K562 (cell line): ENCODE data around the gene TCAP. TPM values are rescaled to one million over a fixed set of nuclear protein-coding genes. Genes with fewer than 3 reads are reported as not detected.

ENCODE experiments used
- ATAC-seq: fragments of 200-7000 bp; cut with Tn5 transposase; 3 replicates; pipeline ENCODE4 v1.9.1; 2020; ENCODE audit warnings: moderate library complexity
- BruUV-seq: library from RNA; stranded (reverse); fragments of 400-500 nt; replicated peaks from 2 replicates; lab custom pipeline; 2021; lab: Mats Ljungman, UMichigan
- CTCF ChIA-PET: fragments of 300-600 bp; formaldehyde crosslinking; extraction: SDS; loops from one replicate; lab custom pipeline; 2021; ENCODE audit warnings: low intra/inter-chr PET ratio; lab: Yijun Ruan, JAX
- POLR2A ChIA-PET: fragments of 300-600, 350-650 bp; sonication (Branson Sonifier 250); formaldehyde crosslinking; extraction: SDS; loops from one replicate; lab custom pipeline; 2021; ENCODE audit warnings: antibody characterized with exemption, inconsistent platforms; lab: Yijun Ruan, JAX
- DNase-seq, 4 experiments: peaks; one replicate each; pipeline versions ENCODE4 v3.0.0 to v3.0.0-alpha.2; 2011 to 2018; ENCODE audit warnings: low spot score in 3 of 4, mixed read lengths in 3 of 4; ENCODE audit errors: extremely low read depth in 1 of 4
- FAIRE-seq: peaks from 2 replicates; lab custom pipeline; 2011; peaks lifted over from hg19 to GRCh38; lab: Jason Lieb, UNC
- H2AFZ ChIP-seq: 2 replicates; pipeline ENCODE4 v1.6.0; 2011; ENCODE audit warnings: low read depth, low read length, control low read depth, inconsistent platforms
- H3K27ac ChIP-seq: fragments of 200-600 bp; 3 replicates; pipeline ENCODE4 v1.8.0; 2011; ENCODE audit warnings: low read depth, mild to moderate bottlenecking, control low read depth, inconsistent platforms, low read length, moderate library complexity, mixed read lengths; ENCODE audit errors: extremely low read depth
- H3K27me3 ChIP-seq, 2 experiments: fragments of 300-600 bp in 1 of 2; 2 replicates in 1 of 2; 3 replicates in 1 of 2; pipeline versions ENCODE4 v1.6.0 to v1.8.0; 2011; ENCODE audit warnings: inconsistent platforms in 2 of 2, low read length in 2 of 2, mild to moderate bottlenecking in 1 of 2, mixed read lengths in 1 of 2, moderate library complexity in 1 of 2; ENCODE audit not compliant: control insufficient read depth in 2 of 2, insufficient read depth in 2 of 2
- H3K36me3 ChIP-seq: fragments of 300-600 bp; 3 replicates; pipeline ENCODE4 v1.8.0; 2011; ENCODE audit warnings: mild to moderate bottlenecking, low read length, inconsistent platforms; ENCODE audit not compliant: control insufficient read depth, insufficient read depth
- H3K4me1 ChIP-seq, 2 experiments: fragments of 200-600 bp in 1 of 2; replicated peaks in 1 of 2; 2 replicates in 1 of 2; 3 replicates in 1 of 2; pipeline versions ENCODE4 v1.5.1 to v1.8.0; 2011; ENCODE audit warnings: inconsistent platforms in 2 of 2, low read length in 2 of 2, mild to moderate bottlenecking in 1 of 2, mixed read lengths in 1 of 2, moderate library complexity in 1 of 2; ENCODE audit not compliant: control insufficient read depth in 2 of 2, insufficient read depth in 2 of 2
- H3K4me2 ChIP-seq: 2 replicates; pipeline ENCODE4 v1.6.1; 2011; ENCODE audit warnings: low read length, control low read depth, inconsistent platforms, mixed read lengths; ENCODE audit not compliant: insufficient read depth
- H3K4me3 ChIP-seq: fragments of 200-600 bp; sonication (generic), shearing (Covaris generic); 2 replicates; pipeline ENCODE4 v1.5.1; 2016; ENCODE audit warnings: control low read depth, inconsistent platforms
- H3K79me2 ChIP-seq: fragments of 200-600 bp; 3 replicates; pipeline ENCODE4 v1.8.0; 2011; ENCODE audit warnings: low read length, inconsistent platforms; ENCODE audit not compliant: control insufficient read depth, insufficient read depth
- H3K9ac ChIP-seq, 2 experiments: 2 replicates each; pipeline versions ENCODE4 v1.6.0 to v1.6.1; 2011; ENCODE audit warnings: low read depth in 2 of 2, low read length in 2 of 2, control low read depth in 1 of 2, inconsistent platforms in 1 of 2, mild to moderate bottlenecking in 1 of 2, mixed read lengths in 1 of 2; ENCODE audit not compliant: insufficient read depth in 1 of 2
- H3K9me1 ChIP-seq: one replicate; pipeline ENCODE4 v1.6.0; 2011; ENCODE audit warnings: inconsistent platforms, mild to moderate bottlenecking, low read length, moderate library complexity; ENCODE audit not compliant: control insufficient read depth, insufficient read depth
- H3K9me3 ChIP-seq: replicated peaks from 2 replicates; pipeline ENCODE4 v1.5.1; 2011; ENCODE audit warnings: low read depth, low read length, inconsistent platforms; ENCODE audit not compliant: control insufficient read depth, insufficient read depth
- H4K20me1 ChIP-seq: replicated peaks from 2 replicates; pipeline ENCODE4 v1.6.1; 2011; ENCODE audit warnings: low read length, inconsistent platforms, mixed read lengths; ENCODE audit not compliant: control insufficient read depth, insufficient read depth
- ARID3A ChIP-seq: IDR thresholded peaks from 2 replicates; pipeline ENCODE4 v1.6.1; 2012; ENCODE audit warnings: low read depth, low read length, improper control_type of control experiment, borderline replicate concordance
- ARID4B ChIP-seq: sonication (generic); formaldehyde crosslinking; IDR thresholded peaks from 2 replicates; pipeline ENCODE4 v1.8.0; 2022; ENCODE audit warnings: mild to moderate bottlenecking, missing genetic modification reagents
- CBFA2T3 ChIP-seq: fragments of 450-650 bp; IDR thresholded peaks from 2 replicates; pipeline ENCODE4 v1.6.1; 2017
- FUS ChIP-seq: fragments of 200-400 bp; formaldehyde crosslinking; optimal IDR thresholded peaks from 2 replicates; pipeline ENCODE3; 2017; ENCODE audit warnings: low read depth, low read length
- HMGN3 ChIP-seq: IDR thresholded peaks from 2 replicates; pipeline ENCODE4 v1.6.1; 2011; ENCODE audit warnings: borderline replicate concordance, low read depth, mild to moderate bottlenecking, mixed read lengths, low read length; ENCODE audit not compliant: insufficient read length; ENCODE audit errors: extremely low read depth
- MCM7 ChIP-seq, 2 experiments: fragments of 450-650 bp; IDR thresholded peaks; 2 replicates each; pipeline ENCODE4 v1.6.1; 2016 to 2018
- XRCC5 ChIP-seq: fragments of 200-400 bp; formaldehyde crosslinking; IDR thresholded peaks from 2 replicates; pipeline ENCODE4 v1.6.1; 2017; ENCODE audit warnings: low read depth, mild to moderate bottlenecking, low read length
- WGBS: fragments of 100-300 bp; shearing (Covaris generic); methylation state at CpG from one replicate; pipeline ENCODE4 v1.1.6; 2016; ENCODE audit warnings: low coverage, mixed read lengths; ENCODE audit not compliant: insufficient coverage; ENCODE audit errors: missing lambda C conversion rate; 5-methylcytosine and 5-hydroxymethylcytosine counted together
- in situ Hi-C: fragments of 300-500 bp; cut with MboI; formaldehyde crosslinking; loops from 4 replicates; pipeline ENCODE4 v1.15.0; 2018; ENCODE audit warnings: inconsistent platforms, mixed read lengths
- intact Hi-C: fragments of 100-400 bp; cut with micrococcal nuclease; formaldehyde crosslinking; loops from 2 replicates; pipeline ENCODE4 v1.14.2; 2022
- polyA plus RNA-seq, 8 experiments: library from polyadenylated mRNA; depleted of rRNA in 4 of 8; stranded (reverse) in 5 of 8; unstranded in 3 of 8; fragments of >200 nt; fragmentation: Nextera tagmentation in 2 of 8; fragmentation: Illumina TruSeq in 1 of 8; extraction: Ambion mirVana in 2 of 8; extraction: Trizol in 1 of 8; gene quantifications; 2 replicates each; pipeline versions ENCODE4 v1.2.1 to v1.2.3, GENCODE V29; 2011 to 2014; ENCODE audit warnings: inconsistent platforms in 1 of 8, missing spikeins in 1 of 8
- total RNA-seq, 7 experiments: library from RNA; depleted of rRNA in 6 of 7; stranded (reverse); fragments of >200 nt in 6 of 7; fragmentation: Illumina TruSeq in 2 of 7; extraction: Trizol in 2 of 7; gene quantifications; 2 replicates each; pipeline versions ENCODE4 v1.2.1 to v1.2.3, GENCODE V29; 2011 to 2021; ENCODE audit warnings: low replicate concordance in 1 of 7
- TF ChIP-seq, protein P1 (sequence below): fragments of 250-450 bp; sonication (Bioruptor Pico); IDR thresholded peaks from 2 replicates; pipeline ENCODE4 v1.5.0; 2021
- TF ChIP-seq, protein P2 (sequence below): IDR thresholded peaks from 3 replicates; pipeline ENCODE4 v1.6.1; 2011; ENCODE audit warnings: borderline replicate concordance, mild to moderate bottlenecking, moderate library complexity; ENCODE audit not compliant: insufficient read length; ENCODE audit errors: extremely low read depth

TCAP gene
- total and polyA plus RNA-seq, 9 of the 15 experiments (the other 6 are each of a cell fraction or from before 2014, with no cell fraction given), result 0.33 to 1.4 (median 0.82) TPM; not detected in 2

DNA sequence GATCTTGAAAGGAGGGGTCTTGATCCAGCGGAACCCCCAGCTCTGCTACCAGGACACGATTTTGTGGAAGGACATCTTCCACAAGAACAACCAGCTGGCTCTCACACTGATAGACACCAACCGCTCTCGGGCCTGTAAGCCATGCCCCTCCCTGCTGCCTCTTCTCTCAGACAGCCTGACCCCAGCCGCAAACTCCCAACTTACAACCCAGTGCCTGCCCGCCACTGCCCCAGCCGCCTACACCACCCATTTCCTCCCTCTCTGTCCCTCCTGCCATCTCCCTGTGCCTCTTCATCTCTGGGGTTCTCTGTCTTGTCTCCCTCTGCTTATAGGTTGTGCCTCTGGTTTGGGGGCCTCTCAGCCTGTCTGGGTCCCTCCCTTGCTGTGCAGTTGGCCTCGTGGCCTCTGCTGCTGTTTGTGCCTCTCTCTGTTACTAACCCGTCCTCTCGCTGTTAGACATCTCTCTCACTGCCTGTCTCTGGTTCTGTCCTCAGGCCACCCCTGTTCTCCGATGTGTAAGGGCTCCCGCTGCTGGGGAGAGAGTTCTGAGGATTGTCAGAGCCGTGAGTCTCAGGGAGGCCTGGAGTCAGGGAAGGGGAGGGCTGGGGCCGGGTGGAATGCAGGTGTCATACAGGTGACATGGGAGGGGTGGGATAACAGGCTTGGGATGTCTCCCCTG is 44.3 kb downstream of the TCAP start:
- no peaks in the 10 kb centered on the region for H3K9me1 ChIP-seq
- in situ Hi-C loops, result no loop called here
- no peaks in the 10 kb centered on the region for H3K36me3 ChIP-seq
- ChIA-PET CTCF (no interaction called here), POLR2A (interaction anchor here (0.7 to 1.6 kb wide), 5 partner anchors 14 to 77 kb away, joined by 3 to 6 read pairs (median 3); partner anchors contain the start of gene PGAP3)
- peak overlapping the region in 1 of 2 experiments; percentile 59; a peak in 1 of 4 replicates for H3K9ac ChIP-seq
- ATAC-seq, result peak; percentile 31; the same call in 2 of the 3 replicates
- 38% methylated on average over 14 of the region's 14 CpGs for WGBS
- no peaks in the 10 kb centered on the region for H3K9me3 ChIP-seq
- BruUV-seq, result no TSS peak
- H4K20me1 ChIP-seq, result no peaks in the 10 kb centered on the region; the same call in 1 of the 2 replicates
- no peak overlapping the region for H3K4me2 ChIP-seq
- H3K4me1 ChIP-seq, result peaks cover 0 to 25% of the 10 kb centered on the region in 2 experiments; a peak in 3 of 5 replicates
- H3K27me3 ChIP-seq, result 0 out of 5 replicates have a peak, but pooled peaks cover 0 to 5% of the 10 kb centered on the region in 2 experiments
- intact Hi-C loops, result no loop called here
- no peak overlapping the region for H2AFZ ChIP-seq
- no peak overlapping the region for H3K27ac ChIP-seq
- no peak for DNase-seq
- H3K4me3 ChIP-seq, result no peak overlapping the region
- H3K79me2 ChIP-seq, result no peaks in the 10 kb centered on the region
- no peak for FAIRE-seq
- TF ChIP-seq MCM7 (IDR thresholded peaks at IDR 0.05) (no peak), CBFA2T3 (no peak), XRCC5 (no peak), HMGN3 (no peak), FUS (no peak), ARID4B (CRISPR knock-in tag) (no peak), ARID3A (no peak)
- TF ChIP-seq, protein P1, sequence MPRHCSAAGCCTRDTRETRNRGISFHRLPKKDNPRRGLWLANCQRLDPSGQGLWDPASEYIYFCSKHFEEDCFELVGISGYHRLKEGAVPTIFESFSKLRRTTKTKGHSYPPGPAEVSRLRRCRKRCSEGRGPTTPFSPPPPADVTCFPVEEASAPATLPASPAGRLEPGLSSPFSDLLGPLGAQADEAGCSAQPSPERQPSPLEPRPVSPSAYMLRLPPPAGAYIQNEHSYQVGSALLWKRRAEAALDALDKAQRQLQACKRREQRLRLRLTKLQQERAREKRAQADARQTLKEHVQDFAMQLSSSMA (CRISPR knock-in tag), result no peak
- TF ChIP-seq, protein P2, sequence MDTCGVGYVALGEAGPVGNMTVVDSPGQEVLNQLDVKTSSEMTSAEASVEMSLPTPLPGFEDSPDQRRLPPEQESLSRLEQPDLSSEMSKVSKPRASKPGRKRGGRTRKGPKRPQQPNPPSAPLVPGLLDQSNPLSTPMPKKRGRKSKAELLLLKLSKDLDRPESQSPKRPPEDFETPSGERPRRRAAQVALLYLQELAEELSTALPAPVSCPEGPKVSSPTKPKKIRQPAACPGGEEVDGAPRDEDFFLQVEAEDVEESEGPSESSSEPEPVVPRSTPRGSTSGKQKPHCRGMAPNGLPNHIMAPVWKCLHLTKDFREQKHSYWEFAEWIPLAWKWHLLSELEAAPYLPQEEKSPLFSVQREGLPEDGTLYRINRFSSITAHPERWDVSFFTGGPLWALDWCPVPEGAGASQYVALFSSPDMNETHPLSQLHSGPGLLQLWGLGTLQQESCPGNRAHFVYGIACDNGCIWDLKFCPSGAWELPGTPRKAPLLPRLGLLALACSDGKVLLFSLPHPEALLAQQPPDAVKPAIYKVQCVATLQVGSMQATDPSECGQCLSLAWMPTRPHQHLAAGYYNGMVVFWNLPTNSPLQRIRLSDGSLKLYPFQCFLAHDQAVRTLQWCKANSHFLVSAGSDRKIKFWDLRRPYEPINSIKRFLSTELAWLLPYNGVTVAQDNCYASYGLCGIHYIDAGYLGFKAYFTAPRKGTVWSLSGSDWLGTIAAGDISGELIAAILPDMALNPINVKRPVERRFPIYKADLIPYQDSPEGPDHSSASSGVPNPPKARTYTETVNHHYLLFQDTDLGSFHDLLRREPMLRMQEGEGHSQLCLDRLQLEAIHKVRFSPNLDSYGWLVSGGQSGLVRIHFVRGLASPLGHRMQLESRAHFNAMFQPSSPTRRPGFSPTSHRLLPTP, result no peak
